Measurements from ENCODE around the gene FGF14.

FGF14 gene

DNA sequence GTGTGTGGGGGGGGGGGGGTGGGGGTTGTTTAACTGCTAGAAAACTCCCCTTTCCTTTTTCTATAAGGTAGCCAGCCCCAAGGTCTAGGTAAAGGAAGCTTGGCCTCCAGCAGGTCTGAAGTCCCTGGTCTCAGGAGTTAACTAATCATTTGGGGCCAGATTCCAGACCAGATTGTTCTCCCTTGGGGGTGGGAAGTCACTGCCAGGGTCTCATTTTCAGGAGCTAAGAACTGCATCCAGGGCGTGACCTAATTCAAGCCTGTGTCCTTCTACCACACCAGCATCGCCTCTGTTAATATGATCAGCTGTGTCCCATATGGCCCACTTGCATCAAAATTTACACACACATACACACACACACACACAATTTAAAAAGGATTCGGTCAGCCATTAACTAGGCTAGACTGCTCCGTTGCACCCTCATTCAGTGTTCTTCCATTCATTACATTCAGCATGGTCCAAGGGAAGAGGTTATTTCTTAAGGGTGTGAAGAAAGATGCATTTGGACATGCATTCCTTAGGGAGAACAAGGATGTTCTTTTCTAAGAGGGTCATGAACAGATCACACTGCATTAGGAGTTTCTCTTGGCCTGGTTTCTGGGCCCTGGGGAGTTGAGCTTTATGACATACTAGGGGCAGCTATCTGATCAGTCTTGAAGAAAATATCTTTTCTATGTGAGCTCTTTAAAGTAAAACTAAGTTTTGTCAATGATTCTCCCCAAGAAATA, 91.0 kb downstream of the FGF14 start:
- no peaks in the 10 kb centered on the region for H3K27me3 ChIP-seq (ENCODE audit: control insufficient read depth, low read length)
- H3K4me1 ChIP-seq (ENCODE audit: control insufficient read depth, low read length) = no peaks in the 10 kb centered on the region

DNA sequence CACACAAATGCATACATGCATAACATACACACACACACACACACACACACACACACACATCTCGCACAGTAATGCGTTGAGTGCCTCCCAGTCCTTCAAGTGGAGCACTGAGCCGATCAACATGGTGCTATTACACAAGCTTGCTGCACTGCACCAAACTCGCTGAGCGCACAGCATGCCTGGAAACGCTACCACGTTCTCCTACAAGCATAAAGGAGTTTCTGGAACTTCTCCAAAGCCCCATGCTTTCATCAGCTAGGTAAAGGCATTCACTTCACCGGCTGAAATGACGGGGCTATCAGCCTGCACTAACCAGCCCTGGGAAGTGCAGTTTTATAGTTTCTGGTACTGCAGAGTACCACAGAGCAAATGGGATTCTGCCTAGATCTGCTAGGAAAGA, 92.7 kb downstream of the FGF14 start:
- Histone ChIP-seq H3K36me3 (ENCODE audit: control insufficient read depth, low read length) (no peaks in the 10 kb centered on the region), H3F3A (ENCODE audit: control insufficient read depth, insufficient read depth) (no peaks in the 10 kb centered on the region), H3K4me3 (ENCODE audit: low read length) (no peak overlapping the region), H4K20me1 (ENCODE audit: control insufficient read depth, insufficient read depth, low read depth, low read length) (no peaks in the 10 kb centered on the region), H3K79me2 (ENCODE audit: control insufficient read depth, low read length) (no peaks in the 10 kb centered on the region), H3K4me1 (ENCODE audit: control insufficient read depth, low read length) (no peaks in the 10 kb centered on the region), H3K9me2 (replicated peaks; ENCODE audit: control insufficient read depth, low read length) (no peaks in the 10 kb centered on the region), H3K9me3 (ENCODE audit: control insufficient read depth, insufficient read depth, low read length) (no peaks in the 10 kb centered on the region), H3K4me2 (ENCODE audit: low read length) (no peak overlapping the region), H3K27me3 (ENCODE audit: control insufficient read depth, low read length) (no peaks in the 10 kb centered on the region), H3K27ac (ENCODE audit: low read depth, low read length) (no peak overlapping the region)
- TF ChIP-seq, protein P1, sequence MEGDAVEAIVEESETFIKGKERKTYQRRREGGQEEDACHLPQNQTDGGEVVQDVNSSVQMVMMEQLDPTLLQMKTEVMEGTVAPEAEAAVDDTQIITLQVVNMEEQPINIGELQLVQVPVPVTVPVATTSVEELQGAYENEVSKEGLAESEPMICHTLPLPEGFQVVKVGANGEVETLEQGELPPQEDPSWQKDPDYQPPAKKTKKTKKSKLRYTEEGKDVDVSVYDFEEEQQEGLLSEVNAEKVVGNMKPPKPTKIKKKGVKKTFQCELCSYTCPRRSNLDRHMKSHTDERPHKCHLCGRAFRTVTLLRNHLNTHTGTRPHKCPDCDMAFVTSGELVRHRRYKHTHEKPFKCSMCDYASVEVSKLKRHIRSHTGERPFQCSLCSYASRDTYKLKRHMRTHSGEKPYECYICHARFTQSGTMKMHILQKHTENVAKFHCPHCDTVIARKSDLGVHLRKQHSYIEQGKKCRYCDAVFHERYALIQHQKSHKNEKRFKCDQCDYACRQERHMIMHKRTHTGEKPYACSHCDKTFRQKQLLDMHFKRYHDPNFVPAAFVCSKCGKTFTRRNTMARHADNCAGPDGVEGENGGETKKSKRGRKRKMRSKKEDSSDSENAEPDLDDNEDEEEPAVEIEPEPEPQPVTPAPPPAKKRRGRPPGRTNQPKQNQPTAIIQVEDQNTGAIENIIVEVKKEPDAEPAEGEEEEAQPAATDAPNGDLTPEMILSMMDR (IDR thresholded peaks at IDR 0.05; ENCODE audit: low read depth, low read length, poor library complexity, severe bottlenecking) = no peak
- no peak for TF ChIP-seq EZH2phosphoT487 (IDR thresholded peaks at IDR 0.05; ENCODE audit: borderline replicate concordance, low read length)

More for the DNA sequence above, 91.0 kb downstream of the FGF14 start:
- Histone ChIP-seq H3K36me3 (ENCODE audit: control insufficient read depth, low read length) (no peaks in the 10 kb centered on the region), H4K20me1 (ENCODE audit: control insufficient read depth, insufficient read depth, low read depth, low read length) (no peaks in the 10 kb centered on the region), H3K27ac (ENCODE audit: low read depth, low read length) (no peak overlapping the region), H3K79me2 (ENCODE audit: control insufficient read depth, low read length) (no peaks in the 10 kb centered on the region), H3K4me3 (ENCODE audit: low read length) (no peak overlapping the region), H3K9me2 (replicated peaks; ENCODE audit: control insufficient read depth, low read length) (no peaks in the 10 kb centered on the region), H3K4me2 (ENCODE audit: low read length) (no peak overlapping the region), H3F3A (ENCODE audit: control insufficient read depth, insufficient read depth) (no peaks in the 10 kb centered on the region), H3K9me3 (ENCODE audit: control insufficient read depth, insufficient read depth, low read length) (no peaks in the 10 kb centered on the region)
- TF ChIP-seq EZH2phosphoT487 (IDR thresholded peaks at IDR 0.05; ENCODE audit: borderline replicate concordance, low read length) = no peak
- TF ChIP-seq, protein P1 (IDR thresholded peaks at IDR 0.05; ENCODE audit: low read depth, low read length, poor library complexity, severe bottlenecking) = no peak

DNA sequence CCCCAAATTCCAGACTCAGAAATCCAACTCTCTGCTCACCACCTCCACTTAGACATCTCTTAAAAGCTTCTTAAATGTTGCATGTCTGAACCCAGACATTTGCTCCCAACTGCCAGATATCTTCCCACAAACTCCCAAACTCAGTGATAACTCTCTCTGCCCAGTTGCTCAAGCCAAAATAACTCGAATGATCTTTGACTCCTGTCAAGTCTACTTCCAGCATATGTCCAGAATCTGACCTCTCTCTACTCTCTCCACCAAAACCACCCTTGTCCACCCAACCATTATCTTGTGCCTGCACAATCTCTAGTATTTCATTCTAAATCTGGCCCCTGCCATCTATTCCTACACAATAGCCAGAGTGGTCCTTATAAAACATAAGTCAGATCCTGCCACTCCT, 99.3 kb downstream of the FGF14 start:
- Histone ChIP-seq H3K27ac (ENCODE audit: low read depth, low read length) (no peak overlapping the region), H3K4me3 (ENCODE audit: low read length) (no peak overlapping the region), H3K27me3 (ENCODE audit: control insufficient read depth, low read length) (no peaks in the 10 kb centered on the region), H3K4me2 (ENCODE audit: low read length) (no peak overlapping the region), H4K20me1 (ENCODE audit: control insufficient read depth, insufficient read depth, low read depth, low read length) (no peaks in the 10 kb centered on the region), H3K79me2 (ENCODE audit: control insufficient read depth, low read length) (no peaks in the 10 kb centered on the region), H3K36me3 (ENCODE audit: control insufficient read depth, low read length) (no peaks in the 10 kb centered on the region), H3F3A (ENCODE audit: control insufficient read depth, insufficient read depth) (no peaks in the 10 kb centered on the region), H3K4me1 (ENCODE audit: control insufficient read depth, low read length) (no peaks in the 10 kb centered on the region), H3K9me3 (ENCODE audit: control insufficient read depth, insufficient read depth, low read length) (no peaks in the 10 kb centered on the region), H3K9me2 (replicated peaks; ENCODE audit: control insufficient read depth, low read length) (no peaks in the 10 kb centered on the region)
- TF ChIP-seq, protein P1 (IDR thresholded peaks at IDR 0.05; ENCODE audit: low read depth, low read length, poor library complexity, severe bottlenecking) = no peak
- TF ChIP-seq EZH2phosphoT487 (IDR thresholded peaks at IDR 0.05; ENCODE audit: borderline replicate concordance, low read length) = no peak

All from DOHH2 (cell line).